ENCODE measurements around the gene COPS2.
A peak's percentile ranks its signal among the peaks of the same experiment; 100 is the strongest.

Gene COPS2

DNA sequence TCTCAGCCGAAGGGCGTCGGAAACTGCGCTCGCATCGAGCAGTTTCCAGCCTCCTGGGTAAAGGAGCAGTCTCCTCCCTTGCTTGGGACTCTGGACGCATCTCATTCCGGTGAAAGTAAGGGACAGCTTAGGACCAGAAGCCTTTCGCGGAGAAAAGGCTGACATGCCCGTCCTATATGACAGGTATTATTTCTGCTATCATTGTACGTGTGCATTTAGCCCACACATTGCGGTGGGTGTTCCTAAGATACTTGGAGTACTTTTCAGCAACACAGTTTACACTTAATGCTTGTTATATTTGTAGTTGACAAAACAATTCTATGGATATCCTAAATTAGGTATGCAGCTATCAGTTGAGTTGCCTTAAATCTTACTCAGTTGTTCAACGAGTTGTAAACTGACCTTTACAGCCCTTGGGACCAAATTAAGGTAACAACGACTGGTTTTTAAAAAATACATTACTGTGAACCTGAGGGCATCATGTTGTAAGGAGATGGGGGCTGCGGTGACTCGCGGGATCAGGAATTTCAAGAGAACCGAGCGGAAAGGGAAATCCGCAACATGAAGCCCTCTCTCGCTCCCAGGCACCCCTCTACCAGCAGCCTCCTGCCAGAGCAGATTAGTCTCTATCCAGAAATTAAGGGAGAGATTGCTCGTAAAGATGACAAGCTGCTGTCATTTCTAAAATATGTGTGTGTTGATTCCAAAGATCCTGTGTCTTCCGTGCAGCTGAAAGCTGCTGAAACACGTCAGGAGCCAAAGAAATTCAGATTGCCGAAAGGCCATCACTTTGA, 632 bp upstream of the COPS2 start:
- no peak for DNase-seq (ENCODE audit: low spot score)

- DNase-seq (ENCODE audit: low spot score), result no peak
Observed at GRCh38 chr15:49154799-49155109, 645 bp downstream of the COPS2 start.

DNA sequence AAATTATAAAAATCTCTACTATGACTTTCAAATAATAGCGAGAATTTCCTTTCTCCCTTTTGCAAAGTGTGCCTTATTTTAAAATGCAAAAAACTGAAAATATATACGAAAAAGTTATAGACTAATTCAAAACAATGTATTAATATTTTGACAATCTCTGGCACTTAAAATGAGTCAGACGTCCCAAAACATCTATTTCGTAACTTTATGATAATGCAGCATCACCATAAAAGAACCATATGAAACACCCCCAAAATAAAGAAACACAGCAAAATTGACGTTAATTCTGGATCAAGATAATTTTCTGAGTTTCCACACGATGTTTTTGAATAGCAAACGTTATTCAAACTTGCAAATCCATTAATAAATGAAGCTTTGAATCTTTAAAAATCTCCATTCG, 1.0 kb downstream of the COPS2 start:
- DNase-seq (ENCODE audit: low spot score), result no peak

- no peak for DNase-seq (ENCODE audit: low spot score)
Observed at GRCh38 chr15:49152552-49153312, 2.7 kb downstream of the COPS2 start.

DNA sequence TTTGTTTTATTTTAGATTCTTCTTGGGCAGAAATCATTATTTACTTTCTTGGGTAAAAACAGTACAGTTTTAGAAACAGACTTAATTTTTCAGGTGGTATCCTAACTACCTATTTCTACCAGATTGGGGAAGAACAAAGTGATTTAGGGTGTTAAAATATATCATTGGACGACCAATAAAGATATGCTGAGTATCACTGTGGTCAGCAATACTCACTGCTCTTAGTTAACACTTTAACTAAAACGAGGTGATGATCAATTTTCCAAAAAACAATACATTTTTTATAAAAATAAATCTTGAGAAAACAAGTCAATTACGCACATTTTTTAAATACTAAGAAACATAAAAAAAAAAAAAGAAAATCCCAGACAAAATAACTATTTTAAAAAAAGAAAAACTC, 3.6 kb downstream of the COPS2 start:
- DNase-seq (ENCODE audit: low spot score), result no peak

- no peak for DNase-seq (ENCODE audit: low spot score)
Observed at GRCh38 chr15:49148727-49149126, 6.7 kb downstream of the COPS2 start.

DNA sequence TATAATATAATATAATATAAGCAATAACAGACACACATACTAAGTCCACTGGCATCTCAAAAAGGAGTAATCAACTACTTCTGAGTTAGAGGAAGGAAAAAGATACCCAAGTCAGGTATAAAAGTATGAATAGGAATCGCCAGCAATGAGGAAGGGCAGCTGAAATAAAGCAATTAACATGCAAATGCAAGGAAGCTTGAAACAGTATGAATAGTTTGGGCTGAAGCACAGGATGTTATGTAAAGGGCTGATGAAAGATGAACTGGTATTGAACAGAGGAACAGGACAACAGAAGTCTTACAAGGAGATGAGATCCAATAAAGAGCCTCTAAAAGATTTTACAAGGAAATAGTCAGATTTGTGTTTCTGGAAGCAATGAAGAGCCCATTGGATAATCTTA, 7.1 kb downstream of the COPS2 start:
- no peak for DNase-seq (ENCODE audit: low spot score)

DNA sequence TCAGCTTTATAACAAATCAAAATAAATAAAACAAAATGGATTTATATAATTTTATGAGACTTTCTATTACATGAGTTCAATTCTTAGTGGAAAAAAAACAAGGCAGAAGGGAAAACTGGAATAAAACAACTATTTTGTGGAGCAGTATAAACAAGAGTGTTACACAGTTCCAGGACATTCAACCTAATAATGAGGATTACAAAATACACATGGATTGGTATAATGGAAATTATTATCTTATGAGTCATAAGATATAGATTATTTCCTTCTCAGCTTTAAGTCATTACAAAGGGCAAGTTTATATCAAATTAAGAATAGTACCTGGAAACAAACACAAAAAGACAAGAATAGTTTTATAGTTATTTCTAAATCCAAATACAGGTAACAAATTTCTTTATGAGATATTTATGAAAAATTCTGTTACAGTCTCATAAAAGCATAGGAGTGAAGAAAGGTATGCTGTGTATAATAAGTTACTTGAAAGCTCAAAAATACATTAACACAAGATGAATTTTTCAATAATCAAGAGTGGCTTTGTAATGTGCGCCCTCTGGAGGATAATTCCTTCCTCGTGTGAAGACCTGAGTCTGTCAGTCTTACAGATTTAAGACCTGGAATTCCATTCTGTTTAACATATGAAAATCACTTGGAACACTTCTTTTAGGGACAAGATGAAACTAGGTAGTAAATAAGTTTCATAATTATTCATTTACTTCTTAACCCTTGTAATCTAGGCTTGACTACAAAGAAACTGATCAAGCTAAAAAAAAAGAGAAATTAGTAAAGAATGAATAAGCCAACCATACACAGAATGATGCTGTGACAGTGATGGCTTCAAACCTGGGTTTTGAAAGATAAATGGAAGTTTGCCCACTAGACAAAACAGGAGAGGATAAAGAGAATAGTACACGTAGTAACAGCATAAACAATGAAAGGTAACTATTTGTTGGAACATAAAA, 9.5 kb downstream of the COPS2 start:
- peak; percentile 31 for DNase-seq (ENCODE audit: low spot score)

- no peak for DNase-seq (ENCODE audit: low spot score)
Observed at GRCh38 chr15:49137861-49138260, 17.5 kb downstream of the COPS2 start.

DNA sequence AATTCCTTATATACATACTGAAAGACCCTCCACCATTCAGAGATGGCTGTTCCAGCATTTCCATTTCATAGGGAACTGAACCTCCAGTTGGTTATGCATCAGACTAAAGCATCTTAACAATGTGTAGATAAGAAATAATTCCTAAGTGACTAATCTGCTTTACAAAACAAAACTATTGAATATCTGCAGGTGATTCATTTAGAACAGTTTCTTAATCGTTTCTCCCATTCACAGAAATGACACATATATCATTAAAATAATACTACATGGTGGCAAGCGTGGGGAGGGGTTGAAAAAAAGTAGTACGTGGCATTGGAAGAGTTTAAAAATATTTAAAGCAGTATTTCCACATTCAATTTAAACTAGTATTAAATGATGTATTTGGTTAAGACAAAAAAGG, 19.5 kb downstream of the COPS2 start:
- no peak for DNase-seq (ENCODE audit: low spot score)

GRCh38 chr15:49135342-49135857, 20.0 kb downstream of the COPS2 start:
- DNase-seq (ENCODE audit: low spot score), result no peak

DNA sequence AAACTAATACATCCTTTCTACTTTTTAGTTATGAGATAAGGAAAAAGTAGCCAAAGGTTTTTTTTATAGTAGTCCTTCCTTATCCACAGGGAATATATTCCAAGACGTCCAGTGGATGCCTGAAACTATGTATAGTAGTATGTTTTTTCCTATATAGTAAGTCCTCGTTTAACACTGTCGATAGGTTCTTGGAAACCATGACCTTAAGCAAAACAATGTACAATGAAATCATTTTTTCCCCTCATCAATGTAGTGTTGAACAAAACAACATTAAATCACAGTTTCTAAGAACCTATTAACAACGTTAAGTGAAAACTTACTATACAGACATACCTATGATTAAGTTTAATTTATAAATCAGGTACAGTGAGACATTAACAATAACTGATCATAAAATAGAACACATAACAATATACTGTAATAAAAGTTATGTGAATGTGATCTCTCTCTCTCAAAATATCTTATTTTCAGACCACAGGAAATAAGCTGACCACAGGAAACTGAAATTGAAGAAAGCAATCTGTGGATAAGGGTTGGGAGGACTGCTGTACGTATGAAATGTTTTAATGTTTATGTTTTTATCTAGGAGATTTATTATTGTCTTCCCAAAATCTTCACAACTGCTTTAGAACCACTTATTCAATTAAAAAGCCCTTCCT, 20.6 kb downstream of the COPS2 start:
- DNase-seq (ENCODE audit: low spot score), result no peak

DNA sequence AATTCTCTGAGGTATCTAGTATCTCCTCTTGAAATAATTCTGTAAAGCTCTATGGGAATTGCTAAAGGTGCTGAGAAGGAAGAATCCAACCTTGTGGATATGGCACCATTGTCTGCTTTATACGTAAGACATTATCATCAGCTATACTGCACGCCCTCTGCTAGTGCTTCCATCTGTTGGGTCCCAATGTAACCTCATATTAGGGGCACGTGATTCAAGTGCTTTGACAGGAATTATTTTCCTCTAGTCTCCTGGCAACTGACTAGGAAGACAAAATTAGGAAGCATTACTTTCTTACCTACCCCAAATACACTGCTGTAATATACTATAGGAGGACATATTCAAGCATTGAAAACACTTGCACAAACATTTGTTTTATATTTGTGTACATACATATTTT, 24.0 kb downstream of the COPS2 start:
- DNase-seq (ENCODE audit: low spot score), result no peak

- DNase-seq (ENCODE audit: low spot score), result no peak
Observed at GRCh38 chr15:49124371-49124770, 31.0 kb downstream of the COPS2 start.

- DNase-seq (ENCODE audit: low spot score), result no peak
Observed at GRCh38 chr15:49122541-49123062, 32.8 kb downstream of the COPS2 start.

DNA sequence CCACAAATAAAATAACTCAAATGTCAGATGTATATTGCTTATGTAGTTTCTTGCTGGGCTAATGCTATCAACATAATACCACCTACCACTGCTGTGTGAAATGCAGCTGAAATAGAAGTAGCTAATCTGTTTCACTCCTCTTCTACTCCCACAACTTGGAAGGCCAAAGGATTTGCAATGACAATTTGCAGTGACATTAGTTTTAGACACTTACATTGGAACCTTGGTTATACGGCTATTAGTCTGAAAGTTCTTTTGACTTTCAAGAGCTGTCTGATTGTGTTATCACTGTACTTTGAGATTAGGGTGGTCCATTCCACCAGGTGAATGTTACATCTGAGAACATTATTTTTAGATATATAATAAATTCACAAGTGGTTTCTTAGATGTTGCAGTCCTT, 33.5 kb downstream of the COPS2 start:
- DNase-seq (ENCODE audit: low spot score), result no peak

DNA sequence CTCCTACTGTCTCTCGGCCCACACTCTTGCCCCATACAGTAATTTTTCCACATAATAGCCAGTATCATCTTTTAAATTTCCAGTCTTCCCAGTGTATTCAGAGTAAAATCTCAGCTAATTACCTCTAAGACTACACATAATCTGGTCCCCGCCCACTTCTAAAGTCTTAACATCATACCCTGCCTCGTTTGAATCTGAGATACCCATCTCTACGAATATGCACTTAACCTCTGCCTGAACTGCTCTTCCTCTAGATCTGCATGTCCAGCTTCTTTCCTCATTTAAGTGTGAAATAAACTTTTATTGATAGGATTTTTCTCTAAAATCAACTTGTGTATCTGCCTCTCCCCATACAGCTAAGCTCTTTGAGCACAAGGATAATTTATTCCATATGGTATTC, 34.6 kb downstream of the COPS2 start:
- DNase-seq (ENCODE audit: low spot score), result no peak

DNA sequence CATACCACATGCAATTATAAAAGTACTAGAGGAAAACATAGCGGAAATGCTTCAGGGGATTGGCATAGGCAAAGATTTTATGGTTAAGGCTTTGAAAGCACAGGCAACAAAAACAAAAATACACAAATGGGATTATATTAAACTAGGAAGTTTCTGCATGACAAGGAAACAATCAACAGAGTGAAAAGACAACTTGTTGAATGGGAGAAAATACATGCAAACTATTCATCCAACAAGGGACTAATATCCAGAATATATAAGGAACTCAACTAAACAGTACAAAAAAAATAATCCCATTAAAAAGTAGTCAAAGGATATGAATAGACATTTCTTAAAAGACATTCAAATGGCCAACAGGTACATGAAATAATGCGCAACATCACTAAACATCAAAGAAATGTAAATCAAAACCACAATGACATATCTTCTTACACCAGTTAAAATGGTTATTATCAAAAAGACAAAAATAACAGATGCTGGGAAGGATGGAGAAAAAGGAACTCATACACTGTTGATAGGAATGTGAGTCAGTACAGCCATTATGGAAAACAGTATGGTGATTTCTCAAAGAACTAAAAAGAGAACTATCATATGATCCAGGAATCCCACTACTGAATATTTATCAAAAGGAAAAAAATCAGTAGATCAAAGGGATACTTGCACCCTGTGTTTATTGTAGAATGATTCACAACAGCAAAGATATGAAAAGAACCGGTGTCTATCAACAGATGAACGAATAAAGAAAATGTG, 39.1 kb downstream of the COPS2 start:
- no peak for DNase-seq (ENCODE audit: low spot score)

- DNase-seq (ENCODE audit: low spot score), result no peak
Observed at GRCh38 chr15:49115062-49115461, 40.3 kb downstream of the COPS2 start.

DNA sequence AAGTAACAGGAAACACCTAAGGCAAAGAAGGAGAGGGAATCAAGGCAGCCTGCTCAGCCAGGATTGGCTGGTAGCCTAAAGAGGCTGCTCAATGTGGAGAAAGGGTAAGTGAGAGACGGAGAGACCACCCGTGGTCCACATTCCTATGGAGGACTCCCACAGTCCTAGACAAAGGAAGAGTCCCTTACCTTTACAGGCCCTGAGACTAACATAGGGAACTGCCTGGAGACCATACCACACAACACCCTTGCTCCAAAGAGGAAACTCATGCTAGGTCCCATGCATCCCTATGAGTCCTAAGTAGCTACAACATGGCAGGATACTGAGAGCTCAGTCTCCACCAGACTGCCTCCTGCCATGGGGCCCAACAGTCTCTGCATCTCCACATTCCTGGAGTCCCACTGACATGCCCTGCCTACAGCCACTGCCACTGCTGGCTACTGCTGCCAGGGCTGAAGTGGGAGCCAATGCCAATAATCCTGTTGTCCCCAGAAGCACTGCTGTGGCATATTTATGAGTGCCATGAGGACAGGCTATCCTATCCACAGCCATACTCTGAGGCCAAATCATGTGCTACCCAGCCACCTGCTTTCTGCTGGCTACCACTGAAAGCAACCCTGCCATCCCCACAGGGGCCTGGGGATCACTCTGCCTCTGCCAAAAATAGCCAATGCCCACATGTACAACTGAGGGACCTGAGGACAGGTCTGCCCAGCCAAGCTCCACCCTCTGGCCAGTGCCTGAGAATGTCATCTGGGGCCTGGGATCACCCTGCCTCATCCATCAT, 45.0 kb downstream of the COPS2 start:
- DNase-seq (ENCODE audit: low spot score), result no peak

All from CD4-positive, alpha-beta T cell treated with Interleukin-6 at 100 ng/mL for 8 hours (primary cell).